MM.1S (cell line): ENCODE measurements around the gene SLC11A1.

Experiments
- EZH2 ChIP-seq: fragments of 300-600 bp; sonication (generic); optimal IDR thresholded peaks from 2 replicates; pipeline ENCODE3; 2017; ENCODE audit warnings: low read depth, mild to moderate bottlenecking, antibody characterized with exemption, low read length, mixed read lengths
- EZH2phosphoT487 ChIP-seq: fragments of 300-600 bp; sonication (generic); IDR thresholded peaks from 2 replicates; pipeline ENCODE4 v1.6.1; 2018; ENCODE audit warnings: antibody characterized with exemption, low read length
- TF ChIP-seq, protein P1 (sequence below): fragments of 300-600 bp; sonication (generic); IDR thresholded peaks from 2 replicates; pipeline ENCODE4 v1.5.1; 2016; ENCODE audit warnings: antibody characterized with exemption, low read length, mixed read lengths

DNA sequence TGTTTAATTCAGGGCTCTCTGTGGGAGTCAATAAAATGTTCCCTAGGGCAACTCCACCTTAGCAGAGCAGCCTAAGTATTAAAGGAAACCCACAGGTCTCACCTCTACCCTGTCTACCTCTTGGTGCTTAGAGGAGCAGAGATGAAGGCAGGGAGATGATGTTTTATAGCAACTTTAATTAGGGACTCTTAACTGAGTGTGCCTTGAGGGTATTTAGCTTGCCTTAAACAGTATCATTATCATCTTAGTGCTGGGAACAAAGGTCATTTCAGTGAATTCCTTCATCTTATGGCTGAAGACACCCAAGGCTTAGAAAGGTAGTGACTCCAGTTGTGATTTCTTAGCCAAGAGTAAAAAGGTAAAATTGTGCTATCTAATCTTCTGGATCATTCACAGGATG is 63.5 kb downstream of the SLC11A1 start:
- TF ChIP-seq, protein P1, sequence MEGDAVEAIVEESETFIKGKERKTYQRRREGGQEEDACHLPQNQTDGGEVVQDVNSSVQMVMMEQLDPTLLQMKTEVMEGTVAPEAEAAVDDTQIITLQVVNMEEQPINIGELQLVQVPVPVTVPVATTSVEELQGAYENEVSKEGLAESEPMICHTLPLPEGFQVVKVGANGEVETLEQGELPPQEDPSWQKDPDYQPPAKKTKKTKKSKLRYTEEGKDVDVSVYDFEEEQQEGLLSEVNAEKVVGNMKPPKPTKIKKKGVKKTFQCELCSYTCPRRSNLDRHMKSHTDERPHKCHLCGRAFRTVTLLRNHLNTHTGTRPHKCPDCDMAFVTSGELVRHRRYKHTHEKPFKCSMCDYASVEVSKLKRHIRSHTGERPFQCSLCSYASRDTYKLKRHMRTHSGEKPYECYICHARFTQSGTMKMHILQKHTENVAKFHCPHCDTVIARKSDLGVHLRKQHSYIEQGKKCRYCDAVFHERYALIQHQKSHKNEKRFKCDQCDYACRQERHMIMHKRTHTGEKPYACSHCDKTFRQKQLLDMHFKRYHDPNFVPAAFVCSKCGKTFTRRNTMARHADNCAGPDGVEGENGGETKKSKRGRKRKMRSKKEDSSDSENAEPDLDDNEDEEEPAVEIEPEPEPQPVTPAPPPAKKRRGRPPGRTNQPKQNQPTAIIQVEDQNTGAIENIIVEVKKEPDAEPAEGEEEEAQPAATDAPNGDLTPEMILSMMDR, result no peak
- TF ChIP-seq EZH2 (no peak), EZH2phosphoT487 (no peak)
